Ureter (tissue), 1 donor: ENCODE data around the gene MAML2. TPM values are rescaled to one million over a fixed set of nuclear protein-coding genes. Genes with fewer than 3 reads are reported as not detected.

Experiments used
- DNase-seq: peaks from one replicate; pipeline ENCODE4 v3.0.0-alpha.2; 2020; ENCODE audit warnings: low spot score
- total RNA-seq: library from RNA; stranded (reverse); gene quantifications from one replicate; pipeline ENCODE4 v1.2.4, GENCODE V29; 2023
- donor health status: DM: yes; HTN: yes; CAD: no.

MAML2 gene
- total RNA-seq, 1 donor from 2014 or later = 35.8 TPM

DNA sequence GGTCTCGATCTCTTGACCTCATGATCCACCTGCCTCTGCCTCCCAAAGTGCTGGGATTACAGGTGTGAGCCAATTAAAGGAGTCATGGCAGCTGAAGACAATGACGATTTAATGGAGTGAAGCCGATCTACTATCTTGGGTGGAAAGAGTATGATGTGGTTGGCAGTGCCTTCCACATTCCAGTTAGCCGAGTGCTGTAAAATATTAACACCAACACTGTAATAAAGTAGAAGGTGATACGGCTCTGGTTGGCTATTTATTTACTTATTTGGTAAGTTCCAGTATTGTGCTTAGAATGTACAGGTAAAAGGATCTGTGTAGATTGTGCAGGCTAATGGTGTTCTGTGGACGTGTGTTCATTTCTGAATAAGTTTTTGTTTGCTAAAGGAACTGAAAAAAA, 269.5 kb downstream of the MAML2 start:
- no peak for DNase-seq

DNA sequence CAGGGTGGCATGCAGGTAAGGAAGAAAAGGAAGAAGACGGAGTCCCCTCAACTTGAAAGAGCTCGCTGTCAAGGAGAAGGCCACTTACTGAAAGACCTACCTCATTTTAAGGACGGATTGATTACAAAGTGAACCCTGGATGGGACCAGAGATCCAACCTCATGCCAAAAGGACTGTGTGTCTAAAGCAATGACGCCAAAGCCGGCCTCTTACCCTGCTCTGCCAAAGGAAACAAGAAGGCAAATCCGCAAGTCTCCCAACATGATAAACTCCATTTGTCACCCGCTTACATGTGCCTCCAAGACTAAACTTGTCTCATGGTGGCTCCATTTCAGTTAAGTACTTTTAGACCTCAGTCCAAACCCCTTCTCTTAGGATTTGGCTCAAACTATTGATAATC, 270.4 kb downstream of the MAML2 start:
- no peak for DNase-seq

DNA sequence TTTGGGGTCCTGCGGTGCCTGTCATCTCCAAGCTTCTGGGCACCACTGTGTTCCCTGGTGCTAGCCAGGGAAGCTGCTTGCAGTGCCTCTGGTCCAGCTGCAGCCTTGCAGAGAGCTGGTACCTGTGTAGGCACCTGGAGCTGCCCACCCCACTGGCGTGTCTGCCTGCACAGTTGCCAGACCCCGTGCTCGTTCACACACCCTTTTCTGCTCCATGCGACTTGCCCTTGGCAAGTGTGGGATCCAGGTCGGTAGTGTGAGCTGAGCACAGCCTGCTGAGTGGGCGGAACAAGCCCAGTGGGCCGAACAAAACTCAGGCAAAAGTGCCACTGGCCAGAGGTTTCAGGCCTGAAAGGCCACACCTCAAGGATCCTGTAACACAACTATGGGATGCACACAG, 272.5 kb downstream of the MAML2 start:
- no peak for DNase-seq

DNA sequence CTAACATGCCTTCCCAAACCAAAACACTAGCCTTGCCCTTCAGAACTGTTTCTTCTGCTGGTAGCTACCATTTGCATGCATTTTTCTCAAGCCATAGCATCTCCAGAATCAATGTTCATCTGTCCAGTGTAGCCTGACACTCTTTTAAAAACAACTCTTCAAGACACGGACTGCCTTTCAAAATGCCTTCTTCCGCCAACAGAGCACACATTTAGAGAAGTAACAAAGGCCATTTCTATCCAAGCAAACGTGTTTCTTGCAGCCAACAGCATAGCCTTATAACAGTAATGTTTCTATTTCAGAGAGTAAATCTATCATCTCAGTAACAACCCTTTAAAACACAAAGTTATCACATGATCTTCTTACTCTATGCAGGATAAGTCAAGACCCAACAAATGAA, 275.8 kb downstream of the MAML2 start:
- no peak for DNase-seq

DNA sequence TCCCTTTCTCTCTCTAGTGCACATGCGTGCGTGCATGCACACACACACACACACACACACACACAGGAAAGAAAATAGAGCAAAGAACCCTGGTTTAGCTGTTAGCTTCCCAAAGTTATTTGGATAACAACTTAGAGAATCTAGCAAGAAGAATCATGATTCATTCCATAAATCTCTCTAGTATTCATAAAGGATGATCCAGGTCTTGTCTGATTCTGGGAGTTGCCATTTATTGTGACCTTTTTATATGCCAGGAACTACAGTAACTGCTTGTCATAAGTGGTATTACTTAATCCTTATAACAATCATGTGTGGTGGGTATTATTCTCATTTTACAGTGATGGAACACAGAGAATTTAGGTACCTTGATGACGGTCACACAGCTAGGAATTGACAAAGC, 277.6 kb downstream of the MAML2 start:
- DNase-seq = no peak

DNA sequence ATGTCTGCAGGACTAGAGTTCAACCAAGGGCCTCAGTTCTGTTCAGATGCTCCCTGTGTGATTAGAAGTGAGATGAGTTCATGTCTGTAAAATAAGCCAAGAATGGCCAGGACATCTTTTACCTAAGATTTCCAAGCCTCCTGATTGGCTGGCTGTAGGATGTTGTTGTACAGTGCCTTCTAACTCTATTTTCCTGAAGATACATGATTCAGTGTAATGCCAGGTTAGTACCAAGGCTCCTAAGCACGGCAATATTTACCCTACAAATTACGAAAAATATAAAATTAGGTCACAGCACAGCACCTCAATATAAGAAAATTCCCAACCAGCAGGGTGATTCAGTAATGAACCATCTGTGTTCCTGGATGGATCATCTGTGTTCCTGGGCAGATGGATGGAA, 279.1 kb downstream of the MAML2 start:
- DNase-seq = no peak

DNA sequence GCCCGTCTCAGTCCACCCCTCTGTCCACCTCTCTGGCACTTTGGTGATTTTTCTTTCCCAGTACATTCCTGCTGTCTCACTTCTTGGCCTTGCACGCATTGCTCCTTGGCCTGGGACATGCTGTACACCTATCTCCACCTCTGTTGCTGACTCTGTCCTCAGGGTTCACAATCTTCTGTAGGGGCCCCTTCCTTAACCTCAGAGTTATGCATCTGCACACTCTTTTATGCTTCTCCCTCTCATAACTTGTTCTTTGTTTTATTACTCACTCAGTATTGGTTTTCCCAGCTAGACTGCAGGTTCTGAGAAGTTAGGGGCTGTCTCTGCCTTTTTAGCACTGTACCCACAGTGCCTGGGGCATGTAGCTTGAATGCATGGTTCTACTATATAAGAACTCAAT, 279.9 kb downstream of the MAML2 start:
- DNase-seq = no peak

DNA sequence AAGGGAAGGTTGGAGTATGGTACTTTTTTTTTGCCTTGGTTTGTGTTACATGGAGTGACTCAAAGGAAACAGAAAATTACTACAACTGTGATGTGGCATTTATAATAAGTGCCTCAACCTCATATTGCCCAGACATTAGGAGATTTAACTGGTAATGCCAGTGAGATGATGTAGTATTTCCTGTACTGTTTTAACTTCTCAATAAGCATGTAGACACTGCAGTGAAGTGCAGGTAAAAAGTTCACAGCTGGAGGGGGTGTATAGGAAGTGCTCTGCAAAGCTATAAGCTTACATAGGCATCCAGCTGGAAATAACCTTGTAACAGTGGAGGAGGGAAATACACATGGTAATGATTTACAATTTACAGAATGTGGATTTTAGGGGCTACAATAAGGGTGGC, 280.9 kb downstream of the MAML2 start:
- no peak for DNase-seq

DNA sequence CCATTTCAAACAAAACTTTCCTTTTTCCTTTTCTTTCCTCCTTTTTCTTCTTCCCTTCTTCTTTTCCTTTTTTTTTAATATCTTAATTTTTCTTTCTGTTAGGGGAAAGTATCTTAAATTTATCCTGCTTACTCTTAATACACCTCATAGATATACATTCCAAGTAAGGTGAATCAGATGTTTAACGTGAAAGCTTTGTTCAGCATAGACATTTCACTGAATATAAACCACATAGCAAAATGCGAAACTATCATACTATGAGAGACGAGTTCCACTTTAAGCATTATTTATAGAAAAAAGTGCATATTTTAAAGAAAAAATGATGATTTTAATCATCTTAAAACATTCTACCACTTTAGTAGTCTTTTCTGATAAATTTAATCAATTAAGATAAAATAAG, 281.3 kb downstream of the MAML2 start:
- no peak for DNase-seq

DNA sequence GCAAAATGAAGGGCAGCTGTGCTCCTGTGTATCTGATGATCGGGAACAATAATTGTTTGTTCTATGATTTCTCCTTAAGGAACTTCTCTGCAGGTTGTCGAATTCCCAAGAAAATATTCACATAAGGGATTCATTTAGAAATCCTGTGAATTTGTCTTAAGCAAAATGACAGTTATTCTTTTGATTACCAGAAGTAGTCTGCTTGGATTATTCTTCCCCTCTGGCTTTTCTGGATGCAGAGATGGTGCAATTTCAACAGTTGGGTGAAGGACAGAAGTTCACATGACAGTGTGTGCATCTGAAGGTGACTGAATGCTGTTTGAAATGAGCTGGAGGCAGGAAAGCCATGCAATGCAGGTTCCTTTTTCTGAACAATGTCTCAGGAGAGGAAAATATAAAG, 281.9 kb downstream of the MAML2 start:
- DNase-seq = no peak

DNA sequence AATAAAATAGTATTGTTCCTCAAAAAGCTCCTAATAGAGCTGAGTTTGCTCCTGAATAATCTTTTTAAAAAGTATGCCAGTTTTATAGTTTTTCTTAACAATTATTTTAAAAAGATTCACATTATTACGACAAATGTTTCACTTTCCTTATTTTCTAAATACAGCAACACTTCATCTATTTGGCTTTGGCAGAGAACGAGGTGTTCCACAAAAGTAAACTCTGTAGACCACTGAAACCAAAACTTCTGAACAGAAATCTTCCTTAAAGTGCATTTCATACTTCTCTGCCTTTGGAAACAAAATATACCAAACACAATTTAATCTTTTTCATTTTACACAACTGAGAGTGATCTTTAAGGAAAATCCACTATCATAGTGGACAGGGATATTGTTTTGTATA, 285.5 kb downstream of the MAML2 start:
- DNase-seq = no peak

DNA sequence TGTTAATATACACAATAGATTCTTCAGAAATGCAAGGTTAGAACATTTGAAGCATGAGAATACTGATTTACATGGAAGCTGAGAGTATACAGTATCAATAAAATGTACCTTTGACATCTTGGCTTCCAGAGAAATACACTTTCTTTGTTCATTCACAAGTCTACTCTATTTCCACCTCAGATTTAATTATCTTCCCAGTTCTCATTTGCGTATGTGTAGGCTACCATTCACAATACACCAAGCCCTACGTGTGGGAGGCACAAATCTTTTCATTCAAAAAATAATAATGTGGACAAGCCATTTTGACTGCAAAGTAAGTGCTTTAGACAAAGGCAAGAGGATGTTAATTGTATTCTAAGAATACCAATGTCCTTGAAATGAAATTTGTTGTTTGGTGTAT, 286.4 kb downstream of the MAML2 start:
- no peak for DNase-seq

DNA sequence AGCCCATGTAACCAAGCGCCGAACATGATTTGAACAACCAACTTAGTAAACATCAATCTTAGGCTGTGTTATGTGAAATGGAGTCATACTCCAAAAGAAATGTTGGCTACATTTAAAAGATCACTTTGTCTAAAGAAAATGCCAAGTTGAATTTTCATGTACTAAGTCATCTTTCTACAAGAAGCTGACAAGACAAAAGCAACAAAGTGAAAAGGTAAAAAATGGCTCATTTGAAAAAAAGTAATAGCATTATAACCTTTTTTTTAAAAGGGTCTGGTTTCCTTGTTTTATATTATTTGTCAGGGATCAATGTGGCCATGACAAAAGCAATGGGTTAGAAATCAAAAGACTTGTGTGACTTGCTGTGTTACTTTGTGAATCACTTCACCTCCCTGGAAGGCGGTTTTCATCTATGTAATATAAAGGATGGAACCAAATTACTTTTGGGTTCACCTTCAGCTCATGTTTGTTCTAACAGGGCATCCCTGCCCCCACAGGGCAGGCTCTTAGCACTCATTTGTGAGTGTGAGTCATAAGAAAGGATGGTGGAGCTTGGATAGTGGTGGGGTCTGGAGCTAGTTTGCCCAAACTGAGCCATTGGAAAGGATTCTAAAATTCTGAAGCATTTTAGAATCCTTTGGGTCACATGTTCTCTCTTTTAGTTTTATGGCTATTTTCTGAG, 287.1 kb downstream of the MAML2 start:
- no peak for DNase-seq

DNA sequence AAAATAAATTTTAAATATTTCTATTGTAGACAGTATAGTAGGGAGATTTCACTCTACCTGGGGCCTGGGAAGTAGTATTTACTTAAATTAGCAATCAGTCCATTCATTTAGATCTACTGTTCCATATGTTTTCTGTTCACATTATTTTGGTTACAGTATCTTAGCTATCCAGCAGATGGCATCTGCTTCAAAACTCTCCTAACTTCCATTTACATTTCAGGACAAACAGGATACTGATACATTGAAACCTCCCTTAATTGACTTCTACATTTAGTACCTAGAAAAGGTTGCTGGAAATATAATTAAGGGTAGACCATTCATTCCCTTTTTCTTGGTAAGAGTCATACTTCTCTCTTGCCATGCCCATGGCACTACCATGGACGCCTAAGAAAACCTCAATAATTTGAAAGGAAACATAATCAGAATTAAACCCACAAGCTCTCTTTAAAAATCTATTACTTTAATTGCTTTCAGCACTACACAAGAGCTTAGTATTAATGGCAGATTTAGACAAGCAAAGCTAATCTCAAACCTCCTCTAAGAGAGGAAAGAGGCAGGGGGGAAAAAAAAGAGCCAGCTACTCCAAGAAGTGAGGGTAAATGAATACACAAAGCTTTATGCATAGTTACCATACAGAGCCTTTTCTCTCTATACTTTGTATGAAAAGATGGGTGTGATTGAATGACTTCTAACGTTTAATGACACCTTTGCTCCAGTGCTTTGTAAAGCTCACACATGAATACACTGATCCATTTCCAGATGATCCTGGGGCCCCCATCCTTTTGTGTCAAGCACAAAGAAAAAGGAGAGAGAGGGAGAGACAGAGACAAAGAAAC, 287.9 kb downstream of the MAML2 start:
- DNase-seq = no peak

DNA sequence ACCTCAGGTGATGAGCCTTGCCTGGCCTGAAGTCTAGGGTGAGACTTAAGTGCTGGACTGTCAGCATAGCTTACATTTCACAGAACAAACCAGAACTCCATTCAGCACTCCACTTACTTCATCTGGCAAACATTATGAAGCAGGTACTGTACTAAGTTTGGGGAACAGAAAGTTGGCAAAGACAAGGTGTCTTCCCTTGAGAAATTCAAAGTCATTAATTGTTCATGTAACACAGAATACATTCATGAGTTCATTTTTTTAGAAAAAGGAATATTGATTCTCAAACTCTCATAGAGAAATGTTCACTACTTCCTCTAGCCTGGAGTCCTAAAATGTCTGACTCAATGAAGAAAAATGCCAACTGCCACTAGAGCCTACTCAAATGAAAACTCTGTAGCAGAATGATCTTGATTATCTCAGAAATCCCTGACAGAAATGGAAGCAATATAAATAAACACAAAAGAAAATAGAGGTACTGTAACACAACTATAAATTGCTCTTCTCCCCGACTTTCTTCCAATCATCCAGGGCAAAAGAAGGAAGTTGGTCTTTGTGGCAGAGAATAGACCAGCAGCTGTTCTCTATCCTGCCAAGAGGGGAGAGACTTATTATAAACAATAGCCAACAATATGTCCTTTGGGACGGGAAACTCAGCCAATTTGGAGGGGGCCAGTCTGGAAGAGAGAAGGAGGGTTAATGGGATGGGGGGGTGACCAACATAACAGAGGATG, 289.9 kb downstream of the MAML2 start:
- no peak for DNase-seq

DNA sequence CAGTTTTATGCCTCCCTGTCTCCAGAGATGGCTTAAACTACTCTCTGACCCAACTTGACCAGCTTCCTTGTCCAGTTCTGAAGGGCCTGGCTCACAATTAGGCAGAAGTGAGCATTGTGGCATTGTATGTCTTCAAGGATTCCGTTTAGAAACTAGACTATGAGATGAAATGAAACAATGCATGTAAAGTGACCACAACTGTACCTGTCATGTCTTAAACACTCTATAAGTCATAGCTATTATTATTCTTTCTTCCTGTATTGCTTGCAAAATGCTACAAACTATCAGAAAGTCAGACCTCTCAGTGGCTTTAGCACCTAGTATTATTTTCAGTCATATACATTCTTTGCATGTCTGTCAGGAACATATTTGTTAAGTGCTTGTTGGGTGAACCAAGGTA, 291.2 kb downstream of the MAML2 start:
- no peak for DNase-seq

DNA sequence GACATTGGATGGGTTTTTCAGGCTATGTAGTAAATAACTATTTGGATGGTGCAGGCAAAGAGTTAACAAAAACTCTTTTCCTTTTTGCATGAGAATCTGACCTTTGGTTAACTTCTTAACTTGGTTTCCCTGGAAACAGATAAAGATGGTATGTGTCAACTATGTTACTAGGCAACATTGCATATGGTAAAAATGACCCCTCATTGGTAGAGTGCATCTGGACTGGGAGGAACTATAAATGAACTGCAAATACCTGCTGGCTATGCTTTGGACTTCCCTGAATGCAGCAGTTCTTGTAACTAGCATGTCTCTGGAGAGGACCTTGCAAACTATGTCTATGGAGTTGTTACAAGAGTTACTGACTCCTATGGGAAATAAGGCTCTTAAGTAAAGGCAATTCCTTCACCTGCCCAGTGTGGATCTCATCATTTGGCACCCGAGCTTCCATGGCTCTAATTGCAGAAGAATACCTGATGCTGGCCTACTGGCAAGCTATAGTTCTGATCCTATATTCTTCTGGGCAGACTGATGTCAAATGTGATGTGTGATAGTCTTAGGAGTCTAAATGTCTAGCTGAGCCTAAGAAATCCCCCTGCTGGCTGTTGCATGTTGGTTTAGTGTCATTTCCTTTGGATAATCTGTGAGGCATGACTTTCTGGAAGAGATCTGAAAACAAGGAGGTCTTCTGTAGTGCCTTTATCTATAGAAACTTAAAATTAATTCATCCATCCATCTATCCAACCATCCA, 292.4 kb downstream of the MAML2 start:
- no peak for DNase-seq

DNA sequence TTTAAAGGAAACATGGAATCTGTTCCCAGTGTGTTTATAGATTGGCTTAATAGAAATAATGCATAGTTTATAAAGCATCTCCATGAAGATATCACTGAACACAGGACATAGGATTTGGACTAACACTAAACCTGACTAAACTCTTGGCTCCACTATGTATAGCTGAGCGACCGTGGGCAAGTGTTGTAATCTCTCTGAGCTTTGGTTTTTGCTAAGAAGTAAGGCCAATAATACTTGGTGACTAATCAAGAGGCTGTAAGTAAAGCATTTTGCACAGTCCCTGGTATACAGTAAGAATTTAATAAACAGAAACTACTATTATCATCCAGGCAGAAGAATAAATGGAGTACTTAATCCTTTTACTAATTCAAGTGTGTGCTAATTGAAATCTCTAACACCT, 293.6 kb downstream of the MAML2 start:
- DNase-seq = no peak

DNA sequence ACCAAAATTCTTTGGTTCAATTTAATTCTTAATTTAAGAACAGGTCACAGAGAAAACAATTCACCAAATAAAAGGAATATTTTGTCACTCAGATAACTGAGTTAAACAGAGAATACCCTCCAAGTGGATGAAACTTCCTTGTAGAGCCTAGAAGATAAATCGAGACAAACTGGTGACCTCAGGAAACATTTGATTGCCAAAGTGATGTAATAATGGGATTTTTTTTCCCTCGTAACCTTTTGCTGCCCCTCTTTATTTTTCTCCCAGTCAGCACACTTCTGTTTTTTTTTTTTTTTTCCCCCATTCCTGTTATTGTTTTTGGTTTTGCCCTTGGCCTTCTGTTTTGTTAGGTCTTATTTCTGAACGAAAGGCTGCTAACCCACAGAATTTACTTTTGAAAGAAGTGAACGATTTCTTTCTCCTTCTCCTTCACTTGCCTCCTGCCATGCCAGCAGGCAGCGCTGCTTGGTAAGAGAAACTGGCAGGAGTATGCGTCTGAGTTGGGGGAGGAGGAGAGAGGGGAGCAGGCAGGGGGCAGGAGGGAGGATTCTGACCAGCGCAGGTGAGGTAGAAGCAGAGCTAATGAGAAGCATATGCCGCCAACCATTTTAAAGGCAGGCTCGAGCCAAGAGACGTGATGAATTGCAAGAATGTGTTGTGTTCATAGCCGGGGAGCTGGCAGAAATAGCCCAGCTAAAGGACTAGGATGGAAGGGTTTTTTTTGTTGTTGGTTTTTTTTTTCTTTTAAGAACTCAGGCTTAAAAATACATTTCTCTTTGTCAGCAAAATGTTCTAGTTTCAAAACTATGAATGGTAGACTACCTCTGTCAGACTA, 297.2 kb downstream of the MAML2 start:
- DNase-seq = no peak

DNA sequence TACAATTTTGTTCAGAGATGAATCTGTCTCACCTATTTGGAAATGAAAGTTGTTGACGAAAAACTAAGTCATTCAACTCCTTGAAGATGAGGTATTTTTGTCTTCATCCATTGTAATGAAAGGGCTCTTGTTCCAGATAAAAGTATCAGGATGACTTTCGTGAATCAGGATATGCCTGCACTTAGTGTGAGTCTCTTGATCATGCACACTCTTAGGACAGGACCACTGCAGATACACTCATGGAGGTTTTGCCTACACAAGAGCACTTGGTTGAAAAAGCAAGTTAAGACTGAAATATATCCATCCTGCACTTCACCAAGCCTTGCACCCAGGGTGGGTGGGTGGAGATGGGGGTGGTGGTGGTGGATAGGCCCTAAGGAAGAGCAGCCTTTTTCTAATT, 298.2 kb downstream of the MAML2 start:
- DNase-seq = no peak

DNA sequence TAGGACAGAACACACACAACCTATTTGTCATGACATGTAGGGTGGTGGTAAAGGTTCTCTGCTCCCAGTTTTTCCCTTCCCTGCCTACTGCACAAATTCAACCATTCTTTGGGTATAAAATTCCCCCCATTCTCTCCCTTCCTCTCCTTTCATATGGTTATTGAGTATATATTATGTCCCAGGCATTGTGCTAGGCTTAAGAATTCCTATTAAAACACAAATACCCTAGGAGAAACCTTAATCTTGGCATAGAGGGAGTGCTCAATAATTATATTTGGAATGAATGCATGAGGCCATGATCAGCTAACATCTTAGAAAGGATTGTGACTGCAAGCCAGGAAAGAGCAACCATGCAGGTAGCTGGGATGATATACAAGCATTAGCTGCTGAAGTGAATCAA, 298.7 kb downstream of the MAML2 start:
- no peak for DNase-seq
